OCI-LY3 (cell line): ENCODE measurements around the gene NR1D2.

ENCODE experiments used
- EZH2phosphoT487 ChIP-seq: fragments of 200-600 bp; shearing (Covaris generic); IDR thresholded peaks from 2 replicates; pipeline ENCODE4 v1.6.1; 2018; ENCODE audit warnings: antibody characterized with exemption, mixed run types, low read depth
- TF ChIP-seq, protein P1 (sequence below): fragments of 200-600, 300-600 bp; sonication (generic); IDR thresholded peaks from 2 replicates; pipeline ENCODE4 v1.5.1; 2014; ENCODE audit warnings: antibody characterized with exemption, low read length, low read depth

DNA sequence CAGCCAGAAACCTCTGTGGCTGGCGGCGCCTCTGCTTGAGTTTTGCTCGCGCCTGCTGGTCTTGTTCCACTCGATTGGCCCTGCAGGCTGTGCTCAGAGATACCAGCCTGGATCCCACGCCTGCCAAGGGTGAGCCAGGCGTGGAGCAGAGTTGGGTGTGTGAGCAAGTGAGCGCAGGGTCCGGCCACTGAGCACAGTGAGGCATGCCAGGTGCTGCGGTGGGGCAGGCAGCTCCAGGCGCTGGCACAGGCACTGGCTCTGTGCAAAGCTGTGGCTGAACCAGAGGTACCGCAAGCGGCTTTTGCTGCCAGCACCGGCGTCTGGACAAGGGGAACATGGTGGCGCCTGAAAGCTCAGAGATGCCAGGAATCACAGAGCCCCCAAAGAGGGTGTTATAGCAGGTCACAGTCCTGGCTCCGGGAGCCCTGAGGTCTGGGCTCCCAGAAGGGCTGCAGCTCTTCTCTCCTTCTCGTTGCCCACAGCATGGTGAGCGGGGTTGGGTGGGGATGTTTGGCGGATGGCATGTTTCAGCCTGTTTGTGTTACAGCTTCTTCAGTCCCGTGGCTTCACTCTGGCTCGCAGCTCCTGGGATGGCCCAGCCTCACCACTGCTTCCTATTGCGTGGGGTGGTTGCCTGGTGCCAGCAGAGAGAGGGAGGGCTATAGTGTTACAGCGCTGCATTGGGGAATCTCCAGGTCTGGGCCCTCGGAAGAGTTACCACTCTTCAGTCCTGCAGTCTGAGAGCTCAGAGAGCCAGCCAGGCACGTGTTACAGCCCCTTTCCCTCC is 73.9 kb downstream of the NR1D2 start:
- TF ChIP-seq, protein P1, sequence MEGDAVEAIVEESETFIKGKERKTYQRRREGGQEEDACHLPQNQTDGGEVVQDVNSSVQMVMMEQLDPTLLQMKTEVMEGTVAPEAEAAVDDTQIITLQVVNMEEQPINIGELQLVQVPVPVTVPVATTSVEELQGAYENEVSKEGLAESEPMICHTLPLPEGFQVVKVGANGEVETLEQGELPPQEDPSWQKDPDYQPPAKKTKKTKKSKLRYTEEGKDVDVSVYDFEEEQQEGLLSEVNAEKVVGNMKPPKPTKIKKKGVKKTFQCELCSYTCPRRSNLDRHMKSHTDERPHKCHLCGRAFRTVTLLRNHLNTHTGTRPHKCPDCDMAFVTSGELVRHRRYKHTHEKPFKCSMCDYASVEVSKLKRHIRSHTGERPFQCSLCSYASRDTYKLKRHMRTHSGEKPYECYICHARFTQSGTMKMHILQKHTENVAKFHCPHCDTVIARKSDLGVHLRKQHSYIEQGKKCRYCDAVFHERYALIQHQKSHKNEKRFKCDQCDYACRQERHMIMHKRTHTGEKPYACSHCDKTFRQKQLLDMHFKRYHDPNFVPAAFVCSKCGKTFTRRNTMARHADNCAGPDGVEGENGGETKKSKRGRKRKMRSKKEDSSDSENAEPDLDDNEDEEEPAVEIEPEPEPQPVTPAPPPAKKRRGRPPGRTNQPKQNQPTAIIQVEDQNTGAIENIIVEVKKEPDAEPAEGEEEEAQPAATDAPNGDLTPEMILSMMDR, result no peak
- TF ChIP-seq EZH2phosphoT487, result no peak
